GM21526 (cell line): ENCODE measurements around the gene TAOK3.

ENCODE experiments used
- ATAC-seq: cut with Tn5 transposase; IDR thresholded peaks from one replicate; pipeline ENCODE4 v1.9.1; 2021; ENCODE audit warnings: moderate library complexity; ENCODE audit not compliant: unreplicated experiment, low FRiP score

TAOK3 gene

DNA sequence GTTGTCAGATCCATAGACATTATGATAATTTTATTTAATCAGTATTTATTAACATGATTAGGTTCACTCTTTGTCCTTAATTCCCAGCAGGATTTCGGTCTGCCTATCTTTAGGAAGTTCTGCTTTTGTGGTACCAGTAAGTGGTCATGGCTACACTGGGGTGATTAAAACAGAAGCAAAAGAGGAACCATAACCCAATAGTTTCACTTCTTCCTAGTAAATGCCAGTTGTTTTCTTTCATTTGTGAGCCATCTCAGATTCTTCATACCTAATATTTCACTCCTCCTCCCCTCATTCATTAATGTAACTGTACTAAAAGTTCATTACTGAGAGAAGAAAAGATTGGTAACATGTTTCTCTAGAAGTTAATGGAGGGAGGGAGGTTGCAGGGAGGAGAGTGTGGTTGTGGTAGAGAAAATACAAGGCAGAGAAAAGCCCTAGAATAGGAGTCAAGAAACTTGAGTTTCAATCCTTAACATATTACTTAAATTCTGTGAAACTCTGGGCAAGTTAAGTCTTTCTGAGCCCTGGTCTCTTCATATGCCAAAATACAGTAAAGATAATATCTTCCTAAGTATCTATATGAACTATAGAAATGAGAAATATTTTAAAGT is 135.5 kb downstream of the TAOK3 start:
- peak; percentile 92 for ATAC-seq

GRCh38 chr12:118220702-118221101 is 152.0 kb downstream of the TAOK3 start:
- no peak for ATAC-seq

DNA sequence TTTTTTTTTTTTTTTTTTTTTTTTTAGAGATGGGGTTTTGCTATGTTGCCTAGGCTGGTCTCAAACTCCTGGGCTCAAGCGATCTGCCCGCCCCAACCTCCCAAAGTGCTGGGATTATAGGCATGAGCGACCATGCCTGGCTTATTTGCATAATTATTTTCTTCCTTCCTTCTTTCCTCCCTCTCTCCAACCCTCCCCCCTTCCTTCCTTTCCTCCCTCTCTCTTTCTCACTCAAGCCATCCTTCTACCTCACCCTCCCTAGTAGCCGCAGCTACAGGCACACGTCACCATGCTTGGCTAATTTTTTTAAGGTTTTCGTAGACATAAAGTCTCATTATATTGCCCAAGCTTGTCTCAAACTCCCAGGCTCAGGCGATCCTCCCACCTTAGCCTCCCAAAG is 152.9 kb downstream of the TAOK3 start:
- no peak for ATAC-seq

DNA sequence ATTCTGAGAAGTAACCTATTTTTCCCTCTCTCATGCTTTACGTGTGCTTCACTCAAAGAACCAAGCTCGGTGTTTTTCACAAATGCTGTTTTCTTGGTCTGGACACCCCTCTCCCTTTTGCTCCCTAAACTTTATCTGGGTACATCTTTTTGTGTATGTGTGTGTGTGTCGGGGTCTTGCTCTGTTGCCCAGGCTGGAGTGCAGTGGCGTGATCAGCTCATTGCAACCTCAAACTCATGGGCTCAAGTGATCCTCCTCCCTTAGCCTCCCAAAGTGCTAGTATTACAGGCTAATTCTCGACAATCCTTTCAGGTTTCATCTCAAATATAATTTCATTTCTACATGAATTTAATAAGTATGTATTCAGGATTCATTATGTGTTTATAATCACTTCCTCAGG is 153.6 kb downstream of the TAOK3 start:
- no peak for ATAC-seq

GRCh38 chr12:118213452-118213851 is 159.3 kb downstream of the TAOK3 start:
- no peak for ATAC-seq

DNA sequence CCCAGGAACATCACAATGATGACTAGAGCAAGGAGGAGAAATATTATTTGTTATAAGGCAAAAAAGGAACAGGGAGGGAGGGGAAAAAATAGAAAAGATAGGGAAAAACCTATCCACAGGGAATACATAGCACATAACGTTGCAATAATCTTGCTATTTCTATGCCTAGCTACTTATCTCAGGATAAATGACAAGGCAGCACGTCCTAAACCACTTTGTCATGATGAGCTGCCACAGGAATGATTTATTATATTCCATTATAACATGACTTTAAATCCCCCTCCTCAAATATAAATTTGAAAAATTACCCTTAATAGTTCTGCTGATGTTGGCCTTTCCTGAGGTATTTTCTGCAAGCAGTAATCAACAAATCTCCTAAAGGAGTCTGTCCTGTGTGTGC is 160.1 kb downstream of the TAOK3 start:
- no peak for ATAC-seq

DNA sequence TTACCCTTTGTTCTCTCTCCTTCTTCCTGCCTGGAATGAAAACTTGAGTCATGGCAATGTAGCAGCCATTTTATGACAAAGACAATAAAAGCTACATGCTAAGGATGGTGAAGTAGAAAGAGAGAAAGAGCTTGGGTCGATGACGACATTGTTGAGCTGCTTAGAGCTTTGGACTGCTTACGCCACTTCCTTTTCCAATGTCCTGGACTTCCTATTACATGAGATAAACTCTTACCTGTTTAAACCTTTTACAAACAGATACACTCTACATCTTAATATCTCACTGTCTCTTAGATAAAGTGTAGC is 166.6 kb downstream of the TAOK3 start:
- ATAC-seq, result no peak

DNA sequence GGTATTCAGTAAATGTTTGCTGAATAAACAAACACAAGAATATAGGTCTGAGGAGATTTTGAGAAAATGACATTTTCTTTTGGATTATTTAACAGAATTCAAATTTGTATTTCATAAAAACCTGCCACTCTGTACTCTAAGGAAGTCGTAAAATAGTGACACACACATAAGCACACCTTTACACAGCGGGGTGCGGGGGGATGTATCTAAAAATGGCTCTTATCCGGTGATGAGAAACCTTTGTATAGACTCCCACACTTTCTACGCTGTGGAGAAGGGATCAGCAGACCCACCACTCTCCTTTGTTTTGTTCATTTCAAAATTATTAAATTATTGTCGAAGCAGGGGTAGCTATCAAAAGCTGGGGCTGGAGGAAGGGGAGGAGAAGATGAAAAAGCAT is 178.7 kb downstream of the TAOK3 start:
- ATAC-seq, result no peak

- ATAC-seq, result no peak
These were observed 179.2 kb downstream of the TAOK3 start for GRCh38 chr12:118193477-118193876.

DNA sequence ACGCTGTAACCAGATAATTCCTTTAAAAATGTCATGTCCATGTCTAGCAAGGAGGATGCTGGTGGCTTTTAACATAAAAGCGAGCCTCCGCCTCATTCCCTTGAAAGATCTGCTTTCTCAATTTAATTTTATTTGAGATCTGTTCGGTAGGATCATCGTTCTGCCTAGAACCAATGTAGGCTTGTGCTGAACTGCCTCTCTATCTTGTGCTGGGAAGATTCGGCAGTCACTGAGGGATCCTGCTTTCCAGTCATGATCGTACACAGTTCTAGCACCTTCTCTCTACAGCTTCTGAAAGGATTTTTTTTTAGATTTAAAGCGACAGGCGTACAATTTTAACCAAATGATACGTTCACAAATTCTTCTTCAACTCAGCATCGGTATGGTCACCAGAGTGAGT is 182.4 kb downstream of the TAOK3 start:
- no peak for ATAC-seq

GRCh38 chr12:118189741-118190191 is 182.9 kb downstream of the TAOK3 start:
- no peak for ATAC-seq

GRCh38 chr12:118188690-118189371 is 183.9 kb downstream of the TAOK3 start:
- no peak for ATAC-seq

GRCh38 chr12:118187751-118188435 is 184.8 kb downstream of the TAOK3 start:
- no peak for ATAC-seq

DNA sequence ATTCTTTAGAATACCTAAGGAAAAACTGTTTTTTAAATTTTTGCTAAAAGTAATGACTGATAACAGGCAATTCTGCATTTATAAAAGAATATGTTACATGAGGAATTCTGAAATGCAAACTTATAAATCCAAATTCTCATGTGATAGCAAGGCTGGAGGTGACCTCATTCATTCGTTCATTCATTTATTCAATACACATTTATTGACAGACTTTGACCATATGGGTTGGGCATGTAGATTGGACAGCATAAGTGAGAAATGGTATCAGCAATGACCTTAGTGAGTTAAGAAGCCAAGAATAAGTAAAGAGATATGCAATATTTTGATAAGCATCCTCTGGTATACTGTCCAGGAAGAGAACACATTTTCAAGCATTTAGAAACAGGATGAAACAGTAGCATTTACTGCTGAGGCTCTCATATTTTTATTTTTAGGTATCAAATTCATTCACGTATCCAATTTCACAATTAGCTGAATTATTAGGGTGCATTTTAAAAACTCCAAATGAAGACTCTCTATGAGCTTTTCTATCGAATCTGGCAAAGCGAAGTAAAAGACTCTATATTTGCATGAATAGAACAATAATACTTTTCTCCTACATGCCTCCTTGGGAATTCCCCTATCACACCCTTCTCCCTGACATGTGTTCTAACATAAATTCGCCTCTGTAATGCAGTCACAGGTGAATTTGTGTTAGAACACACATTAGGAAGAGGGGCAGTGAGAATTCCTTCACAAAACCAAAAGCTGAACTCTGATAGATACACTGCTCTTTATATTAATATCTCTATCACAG is 186.9 kb downstream of the TAOK3 start:
- ATAC-seq, result no peak

DNA sequence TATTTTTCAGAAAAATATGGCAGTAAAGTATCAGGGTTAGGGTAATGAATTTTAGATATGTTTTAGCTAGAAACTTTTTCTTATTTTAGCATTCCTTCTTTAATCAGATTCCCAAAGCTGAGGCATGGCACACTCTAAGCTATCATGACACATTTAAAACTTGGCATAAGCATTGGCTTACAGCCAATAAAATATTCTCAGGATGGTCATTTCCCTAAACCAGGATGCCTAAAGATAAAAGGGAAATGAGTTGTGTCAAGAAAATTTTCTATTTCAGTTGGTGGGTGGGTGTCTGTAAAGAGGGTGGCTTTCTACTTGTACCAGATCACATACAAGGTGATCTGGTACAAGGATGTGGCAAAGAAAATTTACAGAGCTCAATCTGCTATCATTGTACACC is 189.0 kb downstream of the TAOK3 start:
- no peak for ATAC-seq

DNA sequence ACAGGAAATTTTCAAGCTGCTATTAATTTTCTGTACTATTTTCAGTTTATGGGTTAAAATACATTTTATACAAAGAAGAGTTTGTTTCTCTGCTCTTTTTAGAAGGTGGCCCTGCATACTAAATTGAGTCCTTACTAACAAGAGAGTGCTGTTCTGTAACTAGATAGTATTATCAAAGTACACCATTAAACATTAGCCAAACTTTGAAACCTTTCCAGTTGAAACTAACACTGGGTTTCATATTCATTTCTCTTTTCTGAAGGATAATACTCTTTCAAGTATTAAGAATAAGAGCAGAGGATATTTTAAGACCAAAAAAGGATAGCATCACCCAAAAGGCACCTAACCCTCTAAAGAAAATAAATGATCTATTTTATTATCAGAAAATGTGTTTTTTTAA is 189.6 kb downstream of the TAOK3 start:
- no peak for ATAC-seq

DNA sequence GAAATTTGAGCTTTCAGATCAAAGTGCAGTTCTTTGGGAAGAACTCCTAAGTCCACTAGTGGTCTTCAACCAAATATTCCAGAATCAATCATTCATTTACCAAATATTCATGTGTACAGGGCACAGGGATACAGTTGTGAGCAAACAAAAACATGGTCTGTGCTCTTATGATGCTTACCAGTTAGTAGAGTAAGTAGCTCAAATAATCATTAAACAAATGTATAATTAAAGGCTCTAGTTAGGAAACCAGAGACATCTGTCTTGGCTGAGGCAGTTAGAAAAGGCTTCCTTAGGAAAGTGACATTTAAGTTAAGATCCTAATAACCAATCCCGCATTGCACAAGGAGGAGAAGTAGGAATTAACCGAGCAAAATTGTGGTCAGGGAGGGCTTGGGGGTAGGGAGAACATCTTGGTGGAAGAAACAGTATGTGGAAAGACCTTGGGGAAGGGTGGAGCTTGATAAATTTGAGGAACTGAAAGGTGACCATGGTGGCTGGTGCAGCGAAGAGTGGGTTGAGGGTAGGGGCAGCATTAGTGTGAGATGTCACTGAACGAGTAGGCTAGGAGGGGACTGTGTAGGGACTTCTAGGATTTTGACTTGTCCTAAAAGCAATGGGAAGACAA is 196.8 kb downstream of the TAOK3 start:
- ATAC-seq, result peak; percentile 80

- ATAC-seq, result peak; percentile 97
These were observed 205.8 kb downstream of the TAOK3 start for GRCh38 chr12:118166946-118167345.

GRCh38 chr12:118164798-118165486 is 207.8 kb downstream of the TAOK3 start:
- ATAC-seq, result no peak

DNA sequence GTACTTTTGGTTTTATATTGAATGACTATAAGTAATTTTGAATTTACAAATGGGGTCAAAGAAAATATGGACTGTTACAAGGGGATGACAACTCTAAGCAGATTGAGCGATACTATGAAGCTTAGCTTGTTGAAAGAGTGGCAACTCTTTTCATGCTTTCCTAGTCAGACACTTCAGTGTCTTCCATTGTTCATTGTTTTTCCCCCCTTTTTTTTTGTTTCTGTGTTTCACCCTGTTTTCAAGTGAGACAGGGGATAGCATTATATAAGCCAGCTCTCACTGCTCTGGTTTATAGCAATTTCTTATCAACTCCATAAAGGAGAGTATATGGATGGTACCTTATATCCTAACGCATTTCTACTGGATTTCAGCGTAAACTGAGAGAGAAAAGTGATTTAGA is 212.2 kb downstream of the TAOK3 start:
- ATAC-seq, result no peak
